Measurements from ENCODE around the gene SOS1.

Gene SOS1

DNA sequence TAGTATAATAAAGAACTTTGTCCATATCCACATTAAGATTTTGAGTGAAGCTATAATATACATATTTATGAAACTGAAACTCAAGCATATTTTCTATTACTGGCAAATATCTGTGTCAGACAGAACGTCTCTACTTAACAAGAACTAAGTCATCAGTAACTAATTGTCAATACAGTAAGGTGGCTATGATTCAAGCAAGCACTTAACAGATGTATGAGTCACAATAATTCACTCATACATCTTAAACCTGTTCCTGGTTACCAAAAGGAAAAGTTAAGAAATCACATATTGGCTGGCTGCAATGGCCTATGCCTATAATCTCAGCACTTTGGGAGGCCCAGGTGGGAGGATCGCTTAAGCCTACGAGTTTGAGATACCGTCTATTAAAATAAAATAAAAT is 96.0 kb downstream of the SOS1 start:
- DNase-seq (ENCODE audit: low read depth), result no peak

DNA sequence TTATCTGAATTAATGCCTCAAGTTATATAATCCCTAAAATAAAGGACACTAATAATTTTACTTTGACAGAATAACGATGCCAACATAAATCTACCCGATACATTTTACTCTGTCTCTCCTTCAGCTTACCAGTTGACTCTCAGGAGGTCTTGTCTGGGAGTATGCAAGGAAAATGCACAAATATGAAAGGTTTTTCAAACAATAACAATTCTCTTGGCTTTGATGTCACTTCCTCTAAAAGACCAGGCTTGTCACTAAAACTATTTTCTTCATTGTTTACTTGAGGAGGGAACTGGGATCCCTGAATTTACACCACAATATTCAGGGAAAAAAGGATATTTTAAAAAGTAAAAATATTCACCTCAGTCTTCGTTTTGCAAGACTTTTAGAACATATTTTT is 97.2 kb downstream of the SOS1 start:
- no peak for DNase-seq (ENCODE audit: low read depth)

GRCh38 chr2:39022642-39023235 is 98.1 kb downstream of the SOS1 start:
- DNase-seq (ENCODE audit: low read depth), result no peak

DNA sequence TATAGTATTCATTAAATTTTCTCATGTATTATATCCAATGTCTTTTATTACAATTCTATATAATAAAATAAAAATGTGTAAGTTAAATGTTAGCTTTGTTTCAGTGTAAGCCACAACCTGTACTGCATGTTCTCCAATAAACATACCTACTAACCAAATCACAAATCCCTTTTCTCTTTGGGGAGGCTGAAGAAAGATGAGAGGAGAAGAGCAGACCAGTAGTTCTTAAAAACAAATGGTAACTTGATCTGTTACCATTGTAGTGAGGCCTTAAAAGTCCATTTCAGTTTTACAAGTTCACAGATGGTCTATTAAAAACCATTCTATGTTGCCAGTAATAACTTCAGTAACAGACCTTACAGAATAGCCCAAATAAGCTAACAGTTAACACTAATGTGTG is 100.5 kb downstream of the SOS1 start:
- DNase-seq (ENCODE audit: low read depth), result no peak

- DNase-seq (ENCODE audit: low read depth), result no peak
Measured at GRCh38 chr2:39018638-39019037, 102.2 kb downstream of the SOS1 start.

GRCh38 chr2:39017334-39017733 is 103.5 kb downstream of the SOS1 start:
- DNase-seq (ENCODE audit: low read depth), result no peak

DNA sequence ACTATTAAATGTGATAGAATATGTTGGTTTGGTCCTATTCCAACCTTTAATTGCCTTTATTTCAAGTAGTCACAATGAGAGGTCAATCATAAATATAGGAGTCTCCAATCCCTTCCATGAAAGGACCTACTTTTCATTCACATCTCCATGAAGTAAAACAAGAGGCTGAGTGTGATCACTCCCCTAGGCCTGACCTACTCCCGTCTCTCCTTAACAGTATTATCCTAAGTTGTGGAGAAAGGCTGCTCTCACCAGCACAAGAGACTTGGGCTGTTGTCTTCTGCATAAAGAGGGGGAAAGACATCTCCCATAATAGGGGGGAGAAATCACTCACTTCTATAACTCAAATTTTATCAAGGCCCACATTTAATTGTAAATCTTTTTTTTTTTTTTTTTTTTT is 105.4 kb downstream of the SOS1 start:
- no peak for DNase-seq (ENCODE audit: low read depth)

- DNase-seq (ENCODE audit: low read depth), result no peak
Measured at GRCh38 chr2:39013871-39014270, 107.0 kb downstream of the SOS1 start.

DNA sequence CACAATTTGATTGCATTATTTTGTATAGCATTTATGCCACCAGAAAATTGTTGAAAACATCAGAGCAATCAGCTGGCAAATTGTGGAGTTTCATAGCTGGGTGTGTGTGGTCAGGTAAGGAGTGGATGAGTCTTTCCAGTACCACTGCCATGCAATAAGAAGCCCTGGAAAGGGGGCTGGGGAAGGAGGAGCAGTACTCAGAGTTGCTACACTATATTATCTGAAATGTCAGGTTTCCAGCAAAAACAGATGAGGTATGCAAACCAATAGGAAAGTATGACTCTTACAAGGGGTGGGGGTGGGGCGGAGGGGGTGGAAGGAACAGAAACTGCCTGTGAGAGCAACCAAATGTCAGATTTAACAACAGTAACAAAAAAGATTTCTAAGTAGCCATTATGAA is 112.2 kb downstream of the SOS1 start:
- no peak for DNase-seq (ENCODE audit: low read depth)

DNA sequence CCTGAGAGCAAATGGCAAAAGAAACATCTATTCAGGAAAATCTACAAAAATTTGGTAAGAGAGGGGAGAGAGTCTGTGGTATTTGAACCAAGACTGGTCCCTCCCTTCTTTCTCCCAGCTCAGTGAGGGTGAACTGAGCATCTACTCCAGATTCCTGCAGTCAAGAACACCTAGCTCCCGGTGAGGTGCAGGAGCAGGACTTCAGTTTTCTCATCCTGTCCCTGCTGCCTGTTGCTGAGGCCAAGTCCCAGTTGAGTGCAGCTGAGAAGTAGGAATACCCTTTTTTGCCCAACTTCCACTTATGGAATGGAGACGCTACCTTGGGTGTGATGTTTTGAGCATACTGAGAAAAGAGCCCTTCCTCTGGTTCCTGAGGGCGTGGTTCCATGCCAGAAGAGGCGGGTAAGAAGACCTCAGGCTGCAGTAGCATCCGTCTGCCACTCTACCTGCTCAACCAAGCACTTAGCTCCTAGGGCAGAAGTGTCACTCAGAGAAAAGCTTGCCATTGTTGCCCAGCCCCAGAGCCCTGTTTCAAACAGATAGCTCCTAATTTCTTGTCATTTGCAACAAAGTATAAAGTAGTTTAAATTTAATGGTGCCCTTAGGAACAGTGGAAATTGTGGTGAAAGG is 112.9 kb downstream of the SOS1 start:
- DNase-seq (ENCODE audit: low read depth), result no peak

DNA sequence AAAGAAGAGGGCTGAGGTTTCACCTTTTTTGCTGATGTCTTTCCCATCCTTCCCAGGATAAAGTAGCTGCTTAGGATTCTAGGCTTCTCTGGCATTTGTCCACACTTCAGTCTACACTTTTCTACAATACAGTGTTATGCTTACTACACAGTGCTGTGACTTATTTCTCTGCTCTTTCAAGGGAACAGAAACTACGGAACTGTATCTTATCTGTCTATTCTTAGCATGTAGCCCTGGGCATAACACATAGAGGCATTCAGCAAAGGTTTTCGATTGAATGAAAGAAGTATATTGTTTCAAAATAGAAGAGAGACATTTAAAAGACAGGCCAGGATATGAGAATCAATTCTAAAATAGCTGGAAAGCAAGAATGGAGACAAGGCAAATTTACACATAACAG is 120.3 kb downstream of the SOS1 start:
- DNase-seq (ENCODE audit: low read depth), result no peak

DNA sequence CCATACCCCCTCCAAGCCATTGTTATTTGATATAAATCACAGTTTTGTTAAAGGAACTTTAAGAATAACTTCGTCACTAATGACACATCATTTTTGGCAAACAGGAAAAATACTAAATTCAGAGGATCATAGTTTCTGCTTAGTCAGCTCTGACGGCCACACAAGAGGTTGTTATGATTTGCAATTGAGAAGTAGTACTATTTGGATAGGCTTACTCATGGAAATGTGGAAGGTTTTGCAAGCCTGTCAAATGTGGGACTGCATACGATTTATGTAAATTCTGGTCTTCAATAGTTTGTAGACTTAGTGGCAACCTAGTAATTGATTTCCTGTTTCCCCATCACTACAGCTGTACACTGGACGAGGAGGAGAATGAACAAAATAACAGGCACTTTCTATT is 123.1 kb downstream of the SOS1 start:
- peak; percentile 81 for DNase-seq (ENCODE audit: low read depth)

DNA sequence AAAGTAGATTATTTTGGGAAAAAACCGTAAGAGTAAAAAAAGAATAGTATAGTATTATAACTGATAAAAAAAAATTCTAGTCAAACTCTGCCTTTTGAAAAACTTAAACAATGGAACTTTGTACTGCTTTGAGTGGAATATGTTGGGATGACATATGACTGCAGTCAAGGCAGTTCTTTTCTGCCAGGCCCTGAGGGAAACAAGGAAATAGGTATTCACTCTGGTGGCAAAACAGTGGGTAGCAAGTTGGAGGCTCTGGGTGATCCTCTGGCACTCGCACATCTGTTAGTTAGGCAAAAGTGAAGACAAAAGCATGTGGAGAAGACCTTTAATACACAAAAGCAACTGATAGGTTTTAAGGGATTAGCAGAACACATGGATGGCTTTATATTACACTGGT is 129.0 kb downstream of the SOS1 start:
- DNase-seq (ENCODE audit: low read depth), result no peak

DNA sequence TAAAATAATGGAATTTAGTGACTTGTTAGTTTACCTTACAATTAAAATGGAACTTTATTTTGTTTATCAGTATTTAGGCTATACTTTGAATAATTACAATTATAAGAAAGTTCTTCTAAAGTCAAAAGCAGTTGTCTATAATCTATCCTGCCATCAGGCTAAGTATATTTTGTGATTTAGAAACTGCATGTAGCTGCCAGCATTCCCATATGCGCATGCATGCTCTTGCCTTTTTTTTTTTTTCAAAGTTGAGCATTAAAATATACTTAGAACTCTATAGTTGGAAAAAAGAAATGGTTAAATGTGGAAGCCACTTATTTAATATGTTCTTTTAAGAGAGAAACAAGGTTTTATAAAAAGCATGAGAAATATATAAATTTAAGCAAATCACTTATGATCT is 132.1 kb downstream of the SOS1 start:
- DNase-seq (ENCODE audit: low read depth), result no peak

GRCh38 chr2:38982498-38982897 is 138.4 kb downstream of the SOS1 start:
- no peak for DNase-seq (ENCODE audit: low read depth)

- no peak for DNase-seq (ENCODE audit: low read depth)
Measured at GRCh38 chr2:38981670-38982357, 139.0 kb downstream of the SOS1 start.

DNA sequence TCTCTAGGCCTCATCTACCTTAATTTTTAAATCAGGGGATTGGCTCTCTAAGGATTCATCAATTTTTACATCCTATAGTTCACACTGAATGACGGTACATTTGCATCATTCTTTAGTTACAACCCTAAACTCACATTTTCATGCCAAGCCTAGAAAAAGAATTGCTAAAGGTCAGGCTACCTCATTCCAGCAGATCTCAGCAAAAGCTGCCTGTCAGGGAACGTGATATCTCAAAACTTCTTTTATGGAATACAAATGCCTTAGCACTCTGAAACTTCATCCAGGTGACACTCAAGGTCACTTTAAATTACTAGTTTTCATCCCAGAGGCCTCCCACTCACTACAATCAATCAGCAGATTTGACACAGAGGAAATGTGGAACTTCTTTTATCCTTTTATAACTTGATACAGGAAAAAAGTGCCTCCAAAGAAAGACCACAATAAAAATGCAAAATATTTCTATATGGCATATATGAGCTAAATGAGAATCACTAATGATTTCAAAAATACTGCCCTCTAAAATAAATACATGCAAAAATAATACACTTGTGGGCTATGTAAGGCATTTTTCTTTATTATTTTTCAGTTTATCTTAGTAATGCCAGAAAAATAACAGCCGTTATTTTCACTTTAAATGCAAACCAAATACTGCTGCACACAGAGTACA is 139.7 kb downstream of the SOS1 start:
- no peak for DNase-seq (ENCODE audit: low read depth)

DNA sequence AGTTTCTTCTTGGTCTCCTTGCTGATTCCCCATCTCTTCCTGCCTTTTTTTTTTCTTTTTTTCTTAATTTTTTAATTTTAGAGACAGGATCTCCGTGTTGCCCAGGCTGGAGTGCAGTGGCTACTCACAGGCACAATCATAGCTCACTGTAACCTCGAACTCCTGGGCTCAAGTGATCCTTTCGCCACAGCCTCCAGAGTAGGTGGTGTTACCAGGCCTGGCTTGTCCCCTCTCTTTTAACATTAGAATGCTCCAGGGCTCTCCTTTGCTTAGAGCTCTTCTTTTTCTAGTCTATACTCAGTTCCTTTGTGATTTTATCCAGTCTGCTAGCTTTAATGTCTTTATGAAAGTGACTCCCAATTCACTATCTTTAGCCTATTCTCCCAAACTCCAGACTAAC is 141.9 kb downstream of the SOS1 start:
- DNase-seq (ENCODE audit: low read depth), result no peak

- DNase-seq (ENCODE audit: low read depth), result no peak
Measured at GRCh38 chr2:38978296-38978903, 142.5 kb downstream of the SOS1 start.

DNA sequence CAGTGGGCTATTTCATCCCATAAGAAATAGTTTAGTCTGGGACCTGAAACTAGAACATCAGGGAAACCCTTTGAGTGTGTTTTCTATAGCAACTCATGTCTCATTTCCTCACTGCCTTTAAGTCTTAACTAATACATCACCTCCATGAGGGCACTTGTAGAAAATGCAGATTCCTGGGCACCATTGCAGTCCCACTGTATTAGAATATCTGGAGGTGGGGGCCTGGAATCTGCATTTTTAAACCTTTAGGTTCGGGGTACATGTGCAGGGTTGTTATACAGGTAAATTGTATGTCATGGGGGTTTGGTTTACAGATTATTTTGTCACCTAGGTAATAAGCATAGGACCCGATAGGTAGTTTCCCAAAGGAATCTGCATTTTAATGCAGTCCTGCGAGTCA is 143.8 kb downstream of the SOS1 start:
- no peak for DNase-seq (ENCODE audit: low read depth)

DNA sequence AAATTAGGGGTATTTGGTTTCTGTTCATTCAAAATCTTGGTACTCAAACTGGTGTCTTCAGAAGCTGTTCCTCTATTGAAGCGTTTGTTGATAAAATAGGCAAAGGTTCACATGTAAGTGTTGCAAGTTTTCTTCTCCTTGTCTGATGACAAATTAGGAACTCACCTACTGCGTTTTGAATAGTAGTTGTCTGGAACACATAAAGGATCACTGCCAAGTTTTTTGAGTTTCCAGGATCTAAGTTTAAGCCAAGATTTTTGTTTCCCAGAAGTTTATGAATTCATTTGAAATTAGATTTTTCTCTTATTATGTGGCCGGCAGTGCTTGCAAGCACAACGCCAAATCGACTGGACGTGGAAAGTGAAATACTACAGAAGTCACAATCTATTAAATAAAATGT is 145.8 kb downstream of the SOS1 start:
- no peak for DNase-seq (ENCODE audit: low read depth)

- no peak for DNase-seq (ENCODE audit: low read depth)
Measured at GRCh38 chr2:38973266-38973665, 147.6 kb downstream of the SOS1 start.

DNA sequence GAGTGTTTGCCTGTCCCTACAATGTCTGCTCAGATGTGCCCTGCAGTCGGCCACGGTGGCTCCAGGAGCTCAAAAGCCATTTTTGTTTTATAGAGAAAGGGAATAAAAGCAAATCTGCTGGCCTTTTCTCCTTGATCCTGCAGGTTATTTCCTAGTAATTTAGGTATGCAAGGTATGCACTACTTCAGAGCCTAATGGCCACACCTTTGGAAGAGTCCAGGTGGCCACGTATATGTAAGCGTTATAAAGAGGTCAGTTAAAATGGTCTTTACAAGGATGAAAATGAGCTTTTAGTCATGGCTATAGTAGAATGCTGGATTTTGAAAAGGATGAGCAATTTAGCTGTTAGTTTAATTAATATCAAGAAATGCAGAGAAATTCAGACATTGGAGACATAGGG is 149.5 kb downstream of the SOS1 start:
- DNase-seq (ENCODE audit: low read depth), result no peak
